ENCODE measurements around the gene EXD3.

DNA sequence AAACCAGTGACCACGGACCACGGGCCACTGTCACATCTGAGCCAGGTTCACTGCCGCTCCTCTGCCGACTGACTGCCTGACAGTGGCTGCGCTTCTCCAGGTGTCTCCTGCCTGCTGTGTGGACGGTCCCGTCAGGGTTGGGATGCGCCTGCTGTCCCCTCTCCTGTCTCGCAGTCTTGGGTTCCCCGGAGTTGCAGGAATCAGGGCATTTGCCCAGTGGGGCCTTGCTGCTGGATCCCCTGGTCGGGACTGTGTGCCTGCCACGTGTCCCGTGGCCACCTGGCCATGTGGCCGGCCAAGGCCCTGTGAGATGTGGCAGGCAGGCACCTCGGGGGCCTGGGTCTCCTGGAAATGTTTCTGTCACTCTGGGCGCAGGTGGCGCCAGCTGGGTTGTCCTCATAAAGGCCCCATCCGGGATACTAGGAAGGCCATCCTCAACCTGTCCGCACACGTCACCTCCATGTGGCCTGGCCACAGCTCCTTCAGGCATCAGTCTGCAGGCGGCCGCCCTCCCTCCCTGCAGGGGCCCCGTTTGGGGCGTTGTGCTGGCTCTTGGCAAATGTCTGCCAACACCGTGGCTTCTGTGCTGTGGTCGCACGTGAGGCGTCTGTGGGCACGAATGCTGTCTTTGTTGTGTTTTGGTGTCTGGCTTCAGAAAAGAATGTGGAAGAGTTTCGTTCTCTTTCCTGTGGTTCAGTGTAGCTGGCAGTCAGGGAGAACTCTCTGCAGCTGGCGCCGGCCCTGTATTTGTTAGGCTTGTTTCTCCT, 151.8 kb downstream of the EXD3 start:
- TF ChIP-seq POLR2AphosphoS5 (IDR thresholded peaks at IDR 0.05) (no peak), POLR2A (IDR thresholded peaks at IDR 0.05) (no peak)
- TF ChIP-seq, protein P1, sequence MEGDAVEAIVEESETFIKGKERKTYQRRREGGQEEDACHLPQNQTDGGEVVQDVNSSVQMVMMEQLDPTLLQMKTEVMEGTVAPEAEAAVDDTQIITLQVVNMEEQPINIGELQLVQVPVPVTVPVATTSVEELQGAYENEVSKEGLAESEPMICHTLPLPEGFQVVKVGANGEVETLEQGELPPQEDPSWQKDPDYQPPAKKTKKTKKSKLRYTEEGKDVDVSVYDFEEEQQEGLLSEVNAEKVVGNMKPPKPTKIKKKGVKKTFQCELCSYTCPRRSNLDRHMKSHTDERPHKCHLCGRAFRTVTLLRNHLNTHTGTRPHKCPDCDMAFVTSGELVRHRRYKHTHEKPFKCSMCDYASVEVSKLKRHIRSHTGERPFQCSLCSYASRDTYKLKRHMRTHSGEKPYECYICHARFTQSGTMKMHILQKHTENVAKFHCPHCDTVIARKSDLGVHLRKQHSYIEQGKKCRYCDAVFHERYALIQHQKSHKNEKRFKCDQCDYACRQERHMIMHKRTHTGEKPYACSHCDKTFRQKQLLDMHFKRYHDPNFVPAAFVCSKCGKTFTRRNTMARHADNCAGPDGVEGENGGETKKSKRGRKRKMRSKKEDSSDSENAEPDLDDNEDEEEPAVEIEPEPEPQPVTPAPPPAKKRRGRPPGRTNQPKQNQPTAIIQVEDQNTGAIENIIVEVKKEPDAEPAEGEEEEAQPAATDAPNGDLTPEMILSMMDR (IDR thresholded peaks at IDR 0.05) = no peak

All from stomach (tissue), 4 donors.